Ascending aorta (tissue), 2 donors: ENCODE results near the gene SSH2. TPM values are rescaled to one million over a fixed set of nuclear protein-coding genes. Genes with fewer than 3 reads are reported as not detected.

Source experiments
- DNase-seq, 2 donors: peaks; one replicate each; pipeline ENCODE4 v3.0.0-alpha.2; 2019; ENCODE audit warnings: low spot score in 2 of 2
- H3K27ac ChIP-seq, 2 donors: fragments of 200-600 bp; sonication (generic); one replicate each; pipeline ENCODE4 v1.5.1; 2016 to 2017; ENCODE audit warnings: mild to moderate bottlenecking in 1 of 2
- H3K27me3 ChIP-seq: fragments of 200-600 bp; sonication (generic); one replicate; pipeline ENCODE4 v1.5.1; 2017
- H3K36me3 ChIP-seq, 2 donors: fragments of 200-600 bp; sonication (generic); one replicate each; pipeline ENCODE4 v1.5.1; 2016
- H3K4me1 ChIP-seq, 2 donors: fragments of 200-600 bp; sonication (generic); one replicate each; pipeline ENCODE4 v1.5.1; 2016 to 2017; ENCODE audit warnings: mild to moderate bottlenecking in 1 of 2
- H3K4me3 ChIP-seq, 2 donors: fragments of 200-600 bp; sonication (generic); one replicate each; pipeline ENCODE4 v1.5.1; 2016 to 2017; ENCODE audit warnings: mild to moderate bottlenecking in 1 of 2
- H3K9me3 ChIP-seq, 2 donors: fragments of 200-600 bp; sonication (generic); one replicate each; pipeline ENCODE4 v1.5.1; 2016
- intact Hi-C: fragments of 100-400 bp; cut with DNase I; formaldehyde crosslinking; loops from one replicate; pipeline ENCODE4 v1.15.1; 2023
- total RNA-seq: library from RNA; depleted of rRNA; stranded (reverse); fragments of >200 nt; gene quantifications from one replicate; pipeline ENCODE4 v1.1.0, GENCODE V29; 2016
- TF ChIP-seq, protein P1 (sequence below), 3 experiments: fragments of 200-600 bp in 2 of 3; fragments of 450-650 bp in 1 of 3; sonication (generic) in 2 of 3; IDR thresholded peaks; one replicate each; pipeline ENCODE4 v1.5.1; 2016 to 2019; ENCODE audit warnings: antibody characterized with exemption in 3 of 3, mild to moderate bottlenecking in 1 of 3, moderate library complexity in 1 of 3

Gene SSH2
- total RNA-seq, 1 donor from 2014 or later, result 7.9 TPM

DNA sequence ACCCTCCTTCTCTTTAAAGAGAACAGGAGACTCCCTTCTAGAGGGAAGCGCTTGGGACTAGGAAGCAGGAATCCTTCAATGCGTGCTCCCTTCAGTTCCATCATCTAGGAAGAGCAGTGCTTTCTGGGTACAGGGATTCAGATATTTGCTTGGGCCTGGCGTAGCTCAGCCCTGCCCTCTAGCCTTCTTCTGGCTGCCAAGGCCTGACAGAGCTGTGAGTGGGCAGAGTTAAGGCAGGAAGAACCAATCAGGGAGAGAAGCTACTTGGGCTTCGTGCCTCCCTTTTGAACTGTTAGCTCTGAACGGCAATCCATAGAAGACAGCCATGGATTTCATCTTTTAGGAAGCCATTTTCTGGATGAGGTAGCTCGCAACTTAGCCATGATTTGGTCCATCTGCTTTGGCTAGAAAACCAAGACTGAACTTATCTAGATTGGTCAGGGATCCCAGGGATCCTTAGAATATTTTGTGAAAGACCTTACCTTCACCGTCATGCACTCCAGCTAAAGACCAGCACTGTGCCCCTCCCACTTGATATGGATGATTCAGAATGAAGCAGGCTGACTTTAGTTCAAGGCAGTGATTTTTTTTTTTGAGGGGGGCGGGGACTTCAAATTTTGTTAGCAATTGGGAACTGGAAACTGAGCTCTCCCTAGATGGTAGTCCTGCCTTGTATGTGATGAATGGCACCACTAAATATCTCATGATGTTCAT, 304.8 kb downstream of the SSH2 start:
- Histone ChIP-seq H3K36me3 (no peaks in the 10 kb centered on the region), H3K27ac (no peak overlapping the region), H3K4me3 (no peak overlapping the region), H3K27me3 (no peaks in the 10 kb centered on the region), H3K9me3 (no peaks in the 10 kb centered on the region), H3K4me1 (peaks cover 0 to 6% of the 10 kb centered on the region in 2 donors)
- DNase-seq, result no peak
- intact Hi-C loops, result no loop called here
- TF ChIP-seq, protein P1, sequence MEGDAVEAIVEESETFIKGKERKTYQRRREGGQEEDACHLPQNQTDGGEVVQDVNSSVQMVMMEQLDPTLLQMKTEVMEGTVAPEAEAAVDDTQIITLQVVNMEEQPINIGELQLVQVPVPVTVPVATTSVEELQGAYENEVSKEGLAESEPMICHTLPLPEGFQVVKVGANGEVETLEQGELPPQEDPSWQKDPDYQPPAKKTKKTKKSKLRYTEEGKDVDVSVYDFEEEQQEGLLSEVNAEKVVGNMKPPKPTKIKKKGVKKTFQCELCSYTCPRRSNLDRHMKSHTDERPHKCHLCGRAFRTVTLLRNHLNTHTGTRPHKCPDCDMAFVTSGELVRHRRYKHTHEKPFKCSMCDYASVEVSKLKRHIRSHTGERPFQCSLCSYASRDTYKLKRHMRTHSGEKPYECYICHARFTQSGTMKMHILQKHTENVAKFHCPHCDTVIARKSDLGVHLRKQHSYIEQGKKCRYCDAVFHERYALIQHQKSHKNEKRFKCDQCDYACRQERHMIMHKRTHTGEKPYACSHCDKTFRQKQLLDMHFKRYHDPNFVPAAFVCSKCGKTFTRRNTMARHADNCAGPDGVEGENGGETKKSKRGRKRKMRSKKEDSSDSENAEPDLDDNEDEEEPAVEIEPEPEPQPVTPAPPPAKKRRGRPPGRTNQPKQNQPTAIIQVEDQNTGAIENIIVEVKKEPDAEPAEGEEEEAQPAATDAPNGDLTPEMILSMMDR (IDR thresholded peaks at IDR 0.05), result no peak

DNA sequence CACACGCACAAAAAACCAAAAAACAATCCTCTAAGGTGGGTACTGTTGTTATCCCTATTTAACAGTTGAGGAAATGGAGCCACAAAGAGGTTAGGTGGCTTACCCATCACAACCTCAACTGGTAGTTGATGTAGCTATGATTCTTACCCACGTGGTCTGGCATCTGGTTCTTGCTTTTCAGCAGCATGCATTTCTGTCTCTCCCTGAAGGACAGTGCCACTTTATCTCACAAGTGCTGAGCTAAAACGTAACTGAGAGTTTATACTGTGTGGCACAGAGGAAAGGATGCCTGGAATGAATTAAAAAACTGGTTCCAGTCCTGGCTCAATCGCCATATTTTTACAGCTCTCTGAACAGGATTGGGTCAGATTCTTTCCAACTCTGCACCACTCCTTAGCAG, 305.4 kb downstream of the SSH2 start:
- H3K27me3 ChIP-seq, result no peaks in the 10 kb centered on the region
- H3K4me1 ChIP-seq, result peaks cover 0 to 6% of the 10 kb centered on the region in 2 donors
- no peaks in the 10 kb centered on the region for H3K36me3 ChIP-seq
- intact Hi-C loops, result no loop called here
- no peaks in the 10 kb centered on the region for H3K9me3 ChIP-seq
- no peak overlapping the region for H3K27ac ChIP-seq
- no peak overlapping the region for H3K4me3 ChIP-seq
- no peak for DNase-seq
- TF ChIP-seq, protein P1 (IDR thresholded peaks at IDR 0.05), result no peak

DNA sequence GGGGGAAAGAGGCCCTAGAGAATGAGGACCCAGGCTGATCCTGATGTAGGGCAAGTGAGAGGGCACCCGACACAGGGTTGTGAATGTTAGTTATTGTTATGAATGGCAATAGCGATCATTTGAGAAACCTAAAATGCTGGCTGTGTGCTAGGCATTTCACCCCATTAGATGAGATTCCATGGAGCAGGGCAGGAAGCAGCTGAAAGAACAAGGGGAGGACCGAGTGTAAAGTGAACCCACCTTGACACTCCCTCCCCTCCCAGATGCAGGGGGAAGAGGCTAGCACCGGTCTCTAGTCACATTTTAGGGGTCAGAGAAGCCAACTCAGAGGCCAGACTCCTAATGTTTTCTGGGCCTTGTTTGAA, 306.8 kb downstream of the SSH2 start:
- intact Hi-C loops, result loop anchor here (2.0 kb wide), 1 partner anchor 138 kb away; no protein-coding TSS in a partner anchor
- H3K9me3 ChIP-seq, result no peaks in the 10 kb centered on the region
- no peak for DNase-seq
- no peaks in the 10 kb centered on the region for H3K27me3 ChIP-seq
- peak overlapping the region; percentile 61 to 79 for H3K4me3 ChIP-seq
- H3K27ac ChIP-seq, result peak overlapping the region in 1 of 2 donors; percentile 50
- TF ChIP-seq, protein P1 (IDR thresholded peaks at IDR 0.05), result no peak
- no peaks in the 10 kb centered on the region for H3K36me3 ChIP-seq
- peaks cover 0 to 6% of the 10 kb centered on the region in 2 donors for H3K4me1 ChIP-seq

DNA sequence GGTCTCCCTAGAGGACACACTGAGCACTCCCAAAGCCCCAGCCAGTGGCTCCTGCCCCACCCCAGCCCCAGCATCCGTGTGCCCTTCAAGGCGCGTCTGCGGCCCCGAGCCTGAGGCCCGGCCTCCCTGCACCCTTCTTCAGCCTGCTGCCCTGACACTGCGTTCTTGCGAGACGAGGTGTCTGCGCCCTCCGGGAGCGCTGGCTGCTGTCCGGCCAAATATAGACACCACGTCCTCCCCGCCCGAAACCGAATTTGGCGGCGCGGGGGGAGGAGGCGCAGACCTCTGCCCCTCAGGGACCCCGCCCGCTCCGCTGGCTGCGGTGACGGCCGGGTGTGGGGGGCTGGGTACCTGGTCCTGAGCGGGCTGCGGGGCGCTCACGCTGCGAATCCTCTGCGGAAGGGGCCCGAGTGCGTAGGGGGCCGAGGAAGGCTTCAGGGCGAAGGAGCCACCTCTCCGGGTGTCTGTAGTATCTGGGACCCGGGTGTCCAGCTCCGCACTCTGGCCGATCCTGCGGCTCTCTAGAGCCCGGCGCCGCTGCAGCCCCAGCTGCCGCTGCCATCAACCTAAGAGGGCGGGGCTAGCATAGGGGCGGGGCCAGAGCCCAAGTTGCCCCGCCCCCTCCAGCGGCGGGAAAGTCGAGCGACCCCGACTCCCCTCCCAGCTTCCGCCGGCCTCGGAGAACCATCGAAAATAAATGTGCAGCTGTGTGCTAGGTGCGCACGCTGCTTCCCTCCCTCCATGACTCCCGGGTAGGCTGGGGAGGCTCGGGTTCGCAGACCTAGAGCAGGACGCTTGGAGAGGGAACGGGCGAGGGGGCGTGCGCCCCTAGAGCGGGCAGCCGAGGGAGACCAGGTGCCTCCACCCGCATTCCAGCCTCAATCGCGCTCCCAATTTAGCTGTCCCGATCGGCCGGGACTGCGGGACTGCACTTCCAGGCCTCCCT, 307.4 kb downstream of the SSH2 start, which contains the start of gene CORO6:
CORO6 (minus strand) TSS at position 576 of the 946 bp plus-strand sequence. CDS start 1,491 bp downstream, outside the sequence.
- intact Hi-C loops, result loop anchor here (2.0 kb wide), 1 partner anchor 138 kb away; no protein-coding TSS in a partner anchor
- Histone ChIP-seq H3K9me3 (no peaks in the 10 kb centered on the region), H3K4me3 (peak within 1 kb of the TSS; percentile 61 to 79), H3K27ac (peak within 1 kb of the TSS; percentile 37 to 50), H3K36me3 (no peaks in the 10 kb centered on the region), H3K4me1 (peaks cover 4 to 7% of the 10 kb centered on the region in 2 donors), H3K27me3 (no peaks in the 10 kb centered on the region)
- TF ChIP-seq, protein P1 (IDR thresholded peaks at IDR 0.05), result no peak
- peak in 1 of 2 donors; percentile 75 for DNase-seq

DNA sequence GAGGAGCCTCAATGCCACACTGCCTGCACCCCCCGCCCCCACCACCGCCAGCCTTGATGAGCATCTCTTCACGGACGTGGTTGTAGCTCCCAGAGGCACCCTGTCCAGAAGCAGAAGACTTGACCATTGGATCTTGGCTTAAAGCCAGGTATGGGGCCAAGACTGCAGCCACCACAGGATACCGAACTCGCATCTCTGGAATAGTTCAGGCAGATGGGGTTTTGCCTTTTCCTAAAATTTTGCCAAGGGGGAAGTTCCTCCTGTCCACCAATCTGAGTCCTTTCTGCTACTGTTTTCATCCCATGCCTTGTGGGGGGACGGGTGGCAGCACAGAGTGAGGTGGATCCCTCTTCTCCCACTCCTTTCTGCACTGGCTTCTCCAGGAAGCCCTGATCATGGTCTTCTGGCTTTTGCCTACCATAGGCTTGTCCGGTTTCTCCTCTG, 308.3 kb downstream of the SSH2 start:
- DNase-seq, result no peak
- TF ChIP-seq, protein P1 (IDR thresholded peaks at IDR 0.05), result no peak
- no peaks in the 10 kb centered on the region for H3K36me3 ChIP-seq
- H3K9me3 ChIP-seq, result no peaks in the 10 kb centered on the region
- H3K4me3 ChIP-seq, result peak overlapping the region; percentile 61 to 79
- H3K27me3 ChIP-seq, result no peaks in the 10 kb centered on the region
- peak overlapping the region in 1 of 2 donors; percentile 50 for H3K27ac ChIP-seq
- peaks cover 13% of the 10 kb centered on the region in 2 donors for H3K4me1 ChIP-seq
- intact Hi-C loops, result loop anchor here (2.0 kb wide), 1 partner anchor 139 kb away; no protein-coding TSS in a partner anchor
